Fibroblast of lung (primary cell): ENCODE data around the gene GAGE10.
"Not testable (repeated sequence)": the region's sequence is repeated elsewhere in the genome, so short reads cannot be mapped to it uniquely, and the experiment has no call there.

Experiments used
- EZH2 ChIP-seq: IDR thresholded peaks from 2 replicates; pipeline ENCODE4 v1.5.1; 2012; ENCODE audit warnings: low read length, control low read depth, mild to moderate bottlenecking; ENCODE audit errors: missing control alignments
- TF ChIP-seq, protein P1 (sequence below), 2 donors: IDR thresholded peaks in 1 of 2; conservative IDR thresholded peaks in 1 of 2; 1 replicate in 1 of 2; 2 replicates in 1 of 2; pipeline ENCODE4 v1.5.1; 2011 to 2012; ENCODE audit warnings: low read length in 2 of 2, control low read depth in 1 of 2, inconsistent platforms in 1 of 2, low read depth in 1 of 2, mild to moderate bottlenecking in 1 of 2

GRCh38 chrX:49323735-49324134, 20.3 kb downstream of the GAGE10 start:
- TF ChIP-seq, protein P1, sequence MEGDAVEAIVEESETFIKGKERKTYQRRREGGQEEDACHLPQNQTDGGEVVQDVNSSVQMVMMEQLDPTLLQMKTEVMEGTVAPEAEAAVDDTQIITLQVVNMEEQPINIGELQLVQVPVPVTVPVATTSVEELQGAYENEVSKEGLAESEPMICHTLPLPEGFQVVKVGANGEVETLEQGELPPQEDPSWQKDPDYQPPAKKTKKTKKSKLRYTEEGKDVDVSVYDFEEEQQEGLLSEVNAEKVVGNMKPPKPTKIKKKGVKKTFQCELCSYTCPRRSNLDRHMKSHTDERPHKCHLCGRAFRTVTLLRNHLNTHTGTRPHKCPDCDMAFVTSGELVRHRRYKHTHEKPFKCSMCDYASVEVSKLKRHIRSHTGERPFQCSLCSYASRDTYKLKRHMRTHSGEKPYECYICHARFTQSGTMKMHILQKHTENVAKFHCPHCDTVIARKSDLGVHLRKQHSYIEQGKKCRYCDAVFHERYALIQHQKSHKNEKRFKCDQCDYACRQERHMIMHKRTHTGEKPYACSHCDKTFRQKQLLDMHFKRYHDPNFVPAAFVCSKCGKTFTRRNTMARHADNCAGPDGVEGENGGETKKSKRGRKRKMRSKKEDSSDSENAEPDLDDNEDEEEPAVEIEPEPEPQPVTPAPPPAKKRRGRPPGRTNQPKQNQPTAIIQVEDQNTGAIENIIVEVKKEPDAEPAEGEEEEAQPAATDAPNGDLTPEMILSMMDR (conservative IDR thresholded peaks at IDR 0.05 in 1 of 2, IDR thresholded peaks at IDR 0.05 in 1 of 2; ENCODE audit: low read depth in 1 of 2, low read length in 2 of 2): not testable (repeated sequence)
- TF ChIP-seq EZH2: not testable (repeated sequence)
